H1 (cell line): ENCODE data around the gene ZSWIM4. TPM values are rescaled to one million over a fixed set of nuclear protein-coding genes. Genes with fewer than 3 reads are reported as not detected.

Source experiments
- CTCF ChIA-PET: fragments of 300-600 bp; sonication (Branson Sonifier 250); formaldehyde crosslinking; loops from one replicate; lab custom pipeline; 2021; ENCODE audit not compliant: partially characterized antibody; lab: Charles Lee
- POLR2A ChIA-PET: fragments of 300-600 bp; sonication (Branson Sonifier 250); formaldehyde crosslinking; loops from one replicate; lab custom pipeline; 2021; ENCODE audit warnings: inconsistent platforms; ENCODE audit not compliant: partially characterized antibody; lab: Charles Lee
- DNase-seq, 2 experiments: peaks; one replicate each; pipeline versions ENCODE4 v3.0.0 to v3.0.0-alpha.2; 2010 to 2022; ENCODE audit warnings: low spot score in 2 of 2, low read depth in 1 of 2, mixed read lengths in 1 of 2
- FAIRE-seq: peaks from 2 replicates; lab custom pipeline; 2011; peaks lifted over from hg19 to GRCh38; lab: Jason Lieb, UNC
- H2AFZ ChIP-seq: 2 replicates; pipeline ENCODE4 v1.8.1; 2012; ENCODE audit warnings: low read length, inconsistent platforms
- H2AK5ac ChIP-seq: 2 replicates; pipeline ENCODE4 v1.6.1; 2013; ENCODE audit warnings: low read depth, low read length
- H2BK120ac ChIP-seq: replicated peaks from 2 replicates; pipeline ENCODE3; 2013; ENCODE audit warnings: low read depth, low read length, inconsistent platforms
- H2BK12ac ChIP-seq: 2 replicates; pipeline ENCODE4 v1.6.1; 2013; ENCODE audit warnings: low read depth, low read length
- H2BK15ac ChIP-seq: 2 replicates; pipeline ENCODE4 v1.6.1; 2013; ENCODE audit warnings: low read length
- H2BK20ac ChIP-seq: 2 replicates; pipeline ENCODE4 v1.6.1; 2013; ENCODE audit warnings: low read length
- H2BK5ac ChIP-seq: 2 replicates; pipeline ENCODE4 v1.6.1; 2013; ENCODE audit warnings: low read depth, low read length
- H3K14ac ChIP-seq: 2 replicates; pipeline ENCODE4 v1.6.1; 2013; ENCODE audit warnings: inconsistent platforms; ENCODE audit not compliant: insufficient read length
- H3K18ac ChIP-seq: 2 replicates; pipeline ENCODE4 v1.6.1; 2013; ENCODE audit warnings: low read length; ENCODE audit errors: extremely low read depth
- H3K23ac ChIP-seq: 2 replicates; pipeline ENCODE4 v1.6.1; 2013; ENCODE audit warnings: inconsistent platforms; ENCODE audit not compliant: insufficient read length
- H3K23me2 ChIP-seq: 2 replicates; pipeline ENCODE4 v1.6.1; 2013; ENCODE audit warnings: low read depth, low read length
- H3K27ac ChIP-seq: 2 replicates; pipeline ENCODE4 v1.6.1; 2011; ENCODE audit warnings: low read depth, low read length, inconsistent platforms
- H3K27me3 ChIP-seq, 4 experiments: replicated peaks in 1 of 4; 1 replicate in 1 of 4; 2 replicates in 3 of 4; pipeline versions ENCODE4 v1.6.1 to v1.8.1; 2011 to 2013; ENCODE audit warnings: low read length in 3 of 4, mild to moderate bottlenecking in 3 of 4, inconsistent platforms in 2 of 4, mixed read lengths in 2 of 4, moderate library complexity in 1 of 4; ENCODE audit not compliant: control insufficient read depth in 3 of 4, insufficient read depth in 3 of 4; ENCODE audit errors: extremely low read depth in 1 of 4
- H3K36me3 ChIP-seq, 4 experiments: 2 replicates each; pipeline versions ENCODE4 v1.6.1 to v1.8.1; 2011 to 2013; ENCODE audit warnings: mild to moderate bottlenecking in 4 of 4, low read length in 3 of 4, moderate library complexity in 2 of 4, control low read depth in 1 of 4, inconsistent platforms in 1 of 4; ENCODE audit not compliant: insufficient read depth in 4 of 4, control insufficient read depth in 2 of 4
- H3K4ac ChIP-seq: replicated peaks from 2 replicates; pipeline ENCODE3; 2013; ENCODE audit warnings: low read length, low read depth, mixed read lengths, inconsistent platforms; ENCODE audit not compliant: insufficient read length
- H3K4me1 ChIP-seq, 4 experiments: replicated peaks in 1 of 4; 1 replicate in 1 of 4; 2 replicates in 3 of 4; pipeline versions ENCODE4 v1.6.1 to v1.8.1; 2011 to 2013; ENCODE audit warnings: low read length in 3 of 4, inconsistent platforms in 2 of 4, mixed read lengths in 1 of 4; ENCODE audit not compliant: insufficient read depth in 4 of 4, control insufficient read depth in 3 of 4
- H3K4me2 ChIP-seq, 2 experiments: 2 replicates each; pipeline versions ENCODE4 v1.6.1 to v1.8.1; 2011 to 2013; ENCODE audit warnings: low read depth in 2 of 2, low read length in 2 of 2, control low read depth in 1 of 2, inconsistent platforms in 1 of 2, mild to moderate bottlenecking in 1 of 2; ENCODE audit not compliant: insufficient read depth in 1 of 2
- H3K4me3 ChIP-seq, 4 experiments: fragments of 200-600, 300-600 bp in 1 of 4; sonication (generic), shearing (Covaris generic), sonication (Bioruptor Twin) in 1 of 4; 2 replicates each; pipeline versions ENCODE4 v1.5.1 to v1.8.1; 2011 to 2016; ENCODE audit warnings: low read length in 4 of 4, low read depth in 3 of 4, control low read depth in 2 of 4, inconsistent platforms in 2 of 4, mild to moderate bottlenecking in 2 of 4, mixed read lengths in 1 of 4, moderate library complexity in 1 of 4; ENCODE audit not compliant: insufficient read depth in 2 of 4; ENCODE audit errors: extremely low read depth in 1 of 4
- H3K56ac ChIP-seq: replicated peaks from 2 replicates; pipeline ENCODE3; 2013; ENCODE audit warnings: low read depth, mild to moderate bottlenecking, mixed read lengths, low read length, inconsistent platforms; ENCODE audit not compliant: insufficient read length
- H3K79me1 ChIP-seq: 2 replicates; pipeline ENCODE4 v1.6.1; 2013; ENCODE audit warnings: low read depth, low read length, control low read depth
- H3K79me2 ChIP-seq, 2 experiments: 2 replicates each; pipeline versions ENCODE4 v1.6.1 to v1.8.1; 2012 to 2013; ENCODE audit warnings: low read length in 2 of 2, mild to moderate bottlenecking in 2 of 2, inconsistent platforms in 1 of 2; ENCODE audit not compliant: insufficient read depth in 2 of 2, control insufficient read depth in 1 of 2
- H3K9ac ChIP-seq, 4 experiments: replicated peaks in 1 of 4; 1 replicate in 1 of 4; 2 replicates in 3 of 4; pipeline versions ENCODE4 v1.6.1 to v1.8.1; 2011 to 2013; ENCODE audit warnings: low read depth in 3 of 4, low read length in 3 of 4, control low read depth in 2 of 4, mild to moderate bottlenecking in 2 of 4, moderate library complexity in 2 of 4, inconsistent platforms in 1 of 4; ENCODE audit errors: extremely low read depth in 1 of 4
- H3K9me3 ChIP-seq, 2 experiments: 2 replicates each; pipeline versions ENCODE4 v1.6.1 to v1.8.1; 2012 to 2013; ENCODE audit warnings: mild to moderate bottlenecking in 2 of 2, moderate library complexity in 2 of 2, control low read depth in 1 of 2, inconsistent platforms in 1 of 2, low read depth in 1 of 2, low read length in 1 of 2, mixed read lengths in 1 of 2; ENCODE audit not compliant: insufficient read depth in 2 of 2
- H4K20me1 ChIP-seq, 2 experiments: replicated peaks in 1 of 2; 2 replicates each; pipeline versions ENCODE3 to v1.8.1; 2011 to 2013; ENCODE audit warnings: inconsistent platforms in 2 of 2, low read length in 2 of 2, mild to moderate bottlenecking in 1 of 2; ENCODE audit not compliant: insufficient read depth in 2 of 2, control insufficient read depth in 1 of 2
- H4K5ac ChIP-seq: 2 replicates; pipeline ENCODE4 v1.6.1; 2013; ENCODE audit warnings: low read length, low read depth, mixed read lengths, inconsistent platforms; ENCODE audit not compliant: insufficient read length
- H4K8ac ChIP-seq: 2 replicates; pipeline ENCODE4 v1.8.0; 2013; ENCODE audit warnings: mild to moderate bottlenecking, moderate library complexity, low read length, inconsistent platforms; ENCODE audit not compliant: insufficient read depth; ENCODE audit errors: extremely low read depth
- H4K91ac ChIP-seq: replicated peaks from 2 replicates; pipeline ENCODE3; 2013; ENCODE audit warnings: low read length, mixed read lengths, inconsistent platforms; ENCODE audit not compliant: insufficient read length
- EZH2 ChIP-seq: fragments of 200-600 bp; sonication (generic); IDR thresholded peaks from 2 replicates; pipeline ENCODE4 v1.7.1; 2012; ENCODE audit warnings: low read depth, mild to moderate bottlenecking, moderate library complexity, low read length, inconsistent platforms; ENCODE audit not compliant: severe bottlenecking
- SP4 ChIP-seq: IDR thresholded peaks from 2 replicates; pipeline ENCODE4 v1.6.1; 2012; ENCODE audit warnings: low read length, inconsistent platforms
- SUZ12 ChIP-seq: fragments of 200-600 bp; sonication (generic); IDR thresholded peaks from 2 replicates; pipeline ENCODE4 v1.6.1; 2012; ENCODE audit warnings: mild to moderate bottlenecking, inconsistent platforms, low read length, moderate library complexity, mixed read lengths
- WGBS, 2 experiments: shearing (Covaris generic) in 1 of 2; methylation state at CpG; one replicate each; pipeline versions ENCODE4 v1.1.6 to v1.1.7; 2013 to 2015; ENCODE audit warnings: low lambda C conversion rate in 2 of 2, mixed read lengths in 2 of 2, inconsistent platforms in 1 of 2, low coverage in 1 of 2, missing lambda C conversion rate in 1 of 2; ENCODE audit not compliant: insufficient replicate concordance in 2 of 2, insufficient coverage in 1 of 2, insufficient read length in 1 of 2; ENCODE audit errors: extremely low coverage in 1 of 2, missing lambda C conversion rate in 1 of 2; 5-methylcytosine and 5-hydroxymethylcytosine counted together
- polyA plus RNA-seq, 7 experiments: library from polyadenylated mRNA; depleted of rRNA in 3 of 7; stranded (reverse) in 5 of 7; unstranded in 2 of 7; fragments of >200 nt in 5 of 7; fragments of 200-250 nt in 2 of 7; gene quantifications; 1 replicate in 5 of 7; 2 replicates in 1 of 7; 4 replicates in 1 of 7; pipeline versions ENCODE4 v1.2.1 to v1.2.3, GENCODE V29; 2011 to 2013; ENCODE audit warnings: missing spikeins in 2 of 7, mixed read lengths in 2 of 7
- total RNA-seq: library from RNA; stranded (reverse); fragmentation: NEBNext Ultra II Directional; extraction: Animal tissue kit (Norgen Biotek cat#: 25700); gene quantifications from 2 replicates; pipeline ENCODE4 v1.2.1, GENCODE V29; 2021

Gene ZSWIM4
- total and polyA plus RNA-seq, 2 of the 8 experiments (the other 6 are each of a cell fraction or from before 2014, with no cell fraction given): 12.2 to 31.1 TPM

GRCh38 chr19:13864046-13864666, 68.9 kb downstream of the ZSWIM4 start:
- H3K9me3 ChIP-seq: no peaks in the 10 kb centered on the region
- H4K20me1 ChIP-seq: peaks cover 2 to 6% of the 10 kb centered on the region in 2 experiments
- H2BK20ac ChIP-seq: no peak overlapping the region
- no peak overlapping the region for H4K8ac ChIP-seq
- peak in 1 of 2 experiments; percentile 48 for DNase-seq
- TF ChIP-seq SP4: no peak
- TF ChIP-seq SUZ12: peak; percentile 28; the same call in 1 of the 2 replicates
- peak; percentile 47 for TF ChIP-seq EZH2
- no peak for FAIRE-seq
- H2BK12ac ChIP-seq: peak overlapping the region; percentile 60; the same call in 1 of the 2 replicates
- no peak overlapping the region for H2BK5ac ChIP-seq
- ChIA-PET CTCF (interaction anchor here (0.5 to 7.0 kb wide), 15 partner anchors 8 to 270 kb away, joined by 3 to 70 read pairs (median 11); partner anchors contain the start of gene MISP3), POLR2A (interaction anchor here (0.6 to 4.7 kb wide), 9 partner anchors 8 to 116 kb away, joined by 3 to 62 read pairs (median 3); a partner anchor contains a TSS)
- H2BK15ac ChIP-seq: peak overlapping the region; percentile 61; the same call in 1 of the 2 replicates
- peaks cover 4 to 7% (median 5%) of the 10 kb centered on the region in 4 experiments; a peak in 6 of 7 replicates for H3K4me1 ChIP-seq
- no peak overlapping the region for H3K56ac ChIP-seq
- H3K23me2 ChIP-seq: no peaks in the 10 kb centered on the region; the same call in 1 of the 2 replicates
- no peak overlapping the region for H3K4me3 ChIP-seq
- H3K79me1 ChIP-seq: no peaks in the 10 kb centered on the region
- H4K5ac ChIP-seq: no peak overlapping the region
- no peak overlapping the region for H2BK120ac ChIP-seq
- H3K4me2 ChIP-seq: peak overlapping the region in 1 of 2 experiments; percentile 42; a peak in 1 of 4 replicates
- peak overlapping the region; percentile 45; the same call in 1 of the 2 replicates for H2AK5ac ChIP-seq
- no peak overlapping the region for H3K14ac ChIP-seq
- no peak overlapping the region for H2AFZ ChIP-seq
- WGBS, 2 experiments: 81% methylated on average over 8 of the region's 13 CpGs; no CpG with 5 or more reads in 1 of the 2 experiments
- H3K9ac ChIP-seq: no peak overlapping the region
- H3K27ac ChIP-seq: no peak overlapping the region
- H3K79me2 ChIP-seq: no peaks in the 10 kb centered on the region
- H3K27me3 ChIP-seq: peaks cover 16 to 54% (median 40%) of the 10 kb centered on the region in 4 experiments
- peak overlapping the region; percentile 19; the same call in 1 of the 2 replicates for H3K18ac ChIP-seq
- H3K36me3 ChIP-seq: no peaks in the 10 kb centered on the region
- H3K4ac ChIP-seq: peak overlapping the region; percentile 44
- no peak overlapping the region for H3K23ac ChIP-seq
- H4K91ac ChIP-seq: no peak overlapping the region
